ENCODE data around the gene BAHCC1. TPM values are rescaled to one million over a fixed set of nuclear protein-coding genes. Genes with fewer than 3 reads are reported as not detected.

Gene BAHCC1
- total RNA-seq, 2 donors from 2014 or later = 11.4 to 28.9 TPM

GRCh38 chr17:81460856-81461460 lies 65.7 kb downstream of the BAHCC1 start:
- no peaks in the 10 kb centered on the region for H3K4me1 ChIP-seq (replicated peaks)
- no peak overlapping the region for H3K4me3 ChIP-seq
- H3K27me3 ChIP-seq (replicated peaks; ENCODE audit: insufficient read depth) = no peaks in the 10 kb centered on the region
- no peak for DNase-seq (ENCODE audit: low spot score)
- H3K27ac ChIP-seq = no peak overlapping the region
- intact Hi-C loops (cut with DNase I) = no loop called here
- no peak for TF ChIP-seq POLR2A (IDR thresholded peaks at IDR 0.05)
- TF ChIP-seq, protein P1, sequence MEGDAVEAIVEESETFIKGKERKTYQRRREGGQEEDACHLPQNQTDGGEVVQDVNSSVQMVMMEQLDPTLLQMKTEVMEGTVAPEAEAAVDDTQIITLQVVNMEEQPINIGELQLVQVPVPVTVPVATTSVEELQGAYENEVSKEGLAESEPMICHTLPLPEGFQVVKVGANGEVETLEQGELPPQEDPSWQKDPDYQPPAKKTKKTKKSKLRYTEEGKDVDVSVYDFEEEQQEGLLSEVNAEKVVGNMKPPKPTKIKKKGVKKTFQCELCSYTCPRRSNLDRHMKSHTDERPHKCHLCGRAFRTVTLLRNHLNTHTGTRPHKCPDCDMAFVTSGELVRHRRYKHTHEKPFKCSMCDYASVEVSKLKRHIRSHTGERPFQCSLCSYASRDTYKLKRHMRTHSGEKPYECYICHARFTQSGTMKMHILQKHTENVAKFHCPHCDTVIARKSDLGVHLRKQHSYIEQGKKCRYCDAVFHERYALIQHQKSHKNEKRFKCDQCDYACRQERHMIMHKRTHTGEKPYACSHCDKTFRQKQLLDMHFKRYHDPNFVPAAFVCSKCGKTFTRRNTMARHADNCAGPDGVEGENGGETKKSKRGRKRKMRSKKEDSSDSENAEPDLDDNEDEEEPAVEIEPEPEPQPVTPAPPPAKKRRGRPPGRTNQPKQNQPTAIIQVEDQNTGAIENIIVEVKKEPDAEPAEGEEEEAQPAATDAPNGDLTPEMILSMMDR (IDR thresholded peaks at IDR 0.05) = no peak
- TF ChIP-seq POLR2AphosphoS5 (IDR thresholded peaks at IDR 0.05) = no peak
- H3K9me3 ChIP-seq = no peaks in the 10 kb centered on the region
- peaks cover 0 to 6% of the 10 kb centered on the region in 2 donors for H3K36me3 ChIP-seq
- 79% methylated on average over 35 of the region's 43 CpGs for WGBS

- 88% methylated on average over 50 of the region's 50 CpGs for WGBS
- TF ChIP-seq, protein P1 (IDR thresholded peaks at IDR 0.05) = no peak
- TF ChIP-seq POLR2A (IDR thresholded peaks at IDR 0.05) (no peak), POLR2AphosphoS5 (IDR thresholded peaks at IDR 0.05) (no peak)
- no peaks in the 10 kb centered on the region for H3K9me3 ChIP-seq
- no peaks in the 10 kb centered on the region for H3K27me3 ChIP-seq (replicated peaks; ENCODE audit: insufficient read depth)
- H3K4me3 ChIP-seq = no peak overlapping the region
- no peaks in the 10 kb centered on the region for H3K4me1 ChIP-seq (replicated peaks)
- no peak for DNase-seq (ENCODE audit: low spot score)
- intact Hi-C loops (cut with DNase I) = no loop called here
- peaks cover 0 to 6% of the 10 kb centered on the region in 2 donors for H3K36me3 ChIP-seq
- no peak overlapping the region for H3K27ac ChIP-seq
These were observed 66.6 kb downstream of the BAHCC1 start for GRCh38 chr17:81461607-81462500.

GRCh38 chr17:81462506-81463125 lies 67.4 kb downstream of the BAHCC1 start:
- no peaks in the 10 kb centered on the region for H3K27me3 ChIP-seq (replicated peaks; ENCODE audit: insufficient read depth)
- H3K4me3 ChIP-seq = no peak overlapping the region
- intact Hi-C loops (cut with DNase I) = no loop called here
- TF ChIP-seq, protein P1 (IDR thresholded peaks at IDR 0.05) = no peak
- no peak for TF ChIP-seq POLR2AphosphoS5 (IDR thresholded peaks at IDR 0.05)
- TF ChIP-seq POLR2A (IDR thresholded peaks at IDR 0.05) = no peak
- no peaks in the 10 kb centered on the region for H3K9me3 ChIP-seq
- no peaks in the 10 kb centered on the region for H3K4me1 ChIP-seq (replicated peaks)
- peaks cover 0 to 6% of the 10 kb centered on the region in 2 donors for H3K36me3 ChIP-seq
- WGBS = 95% methylated on average over 32 of the region's 33 CpGs
- DNase-seq (ENCODE audit: low spot score) = no peak
- H3K27ac ChIP-seq = no peak overlapping the region

DNA sequence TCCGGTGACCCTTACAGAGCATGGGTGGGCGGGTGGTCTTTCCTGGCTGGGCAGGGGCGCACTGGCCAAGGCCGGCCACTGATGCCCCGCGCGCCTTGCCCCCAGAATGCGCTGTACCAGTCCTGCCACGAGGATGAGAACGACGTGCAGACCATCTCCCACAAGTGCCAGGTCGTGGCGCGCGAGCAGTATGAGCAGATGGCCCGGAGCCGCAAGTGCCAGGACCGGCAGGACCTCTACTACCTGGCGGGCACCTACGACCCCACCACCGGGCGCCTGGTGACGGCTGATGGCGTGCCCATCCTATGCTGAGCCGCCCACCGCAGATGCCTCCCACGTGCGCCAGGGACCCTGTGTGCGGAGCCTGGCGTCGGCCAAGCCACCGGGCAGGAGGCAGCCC lies 68.2 kb downstream of the BAHCC1 start:
- intact Hi-C loops (cut with DNase I) = no loop called here
- H3K9me3 ChIP-seq = no peaks in the 10 kb centered on the region
- DNase-seq (ENCODE audit: low spot score) = no peak
- peaks cover 0 to 6% of the 10 kb centered on the region in 2 donors for H3K36me3 ChIP-seq
- no peaks in the 10 kb centered on the region for H3K4me1 ChIP-seq (replicated peaks)
- no peak overlapping the region for H3K27ac ChIP-seq
- 92% methylated on average over 32 of the region's 32 CpGs for WGBS
- TF ChIP-seq POLR2A (IDR thresholded peaks at IDR 0.05) = no peak
- TF ChIP-seq, protein P1 (IDR thresholded peaks at IDR 0.05) = no peak
- no peak for TF ChIP-seq POLR2AphosphoS5 (IDR thresholded peaks at IDR 0.05)
- no peaks in the 10 kb centered on the region for H3K27me3 ChIP-seq (replicated peaks; ENCODE audit: insufficient read depth)
- H3K4me3 ChIP-seq = no peak overlapping the region

All from prostate gland (tissue), 2 donors.